Measurements from ENCODE around the gene ACYP1.

DNA sequence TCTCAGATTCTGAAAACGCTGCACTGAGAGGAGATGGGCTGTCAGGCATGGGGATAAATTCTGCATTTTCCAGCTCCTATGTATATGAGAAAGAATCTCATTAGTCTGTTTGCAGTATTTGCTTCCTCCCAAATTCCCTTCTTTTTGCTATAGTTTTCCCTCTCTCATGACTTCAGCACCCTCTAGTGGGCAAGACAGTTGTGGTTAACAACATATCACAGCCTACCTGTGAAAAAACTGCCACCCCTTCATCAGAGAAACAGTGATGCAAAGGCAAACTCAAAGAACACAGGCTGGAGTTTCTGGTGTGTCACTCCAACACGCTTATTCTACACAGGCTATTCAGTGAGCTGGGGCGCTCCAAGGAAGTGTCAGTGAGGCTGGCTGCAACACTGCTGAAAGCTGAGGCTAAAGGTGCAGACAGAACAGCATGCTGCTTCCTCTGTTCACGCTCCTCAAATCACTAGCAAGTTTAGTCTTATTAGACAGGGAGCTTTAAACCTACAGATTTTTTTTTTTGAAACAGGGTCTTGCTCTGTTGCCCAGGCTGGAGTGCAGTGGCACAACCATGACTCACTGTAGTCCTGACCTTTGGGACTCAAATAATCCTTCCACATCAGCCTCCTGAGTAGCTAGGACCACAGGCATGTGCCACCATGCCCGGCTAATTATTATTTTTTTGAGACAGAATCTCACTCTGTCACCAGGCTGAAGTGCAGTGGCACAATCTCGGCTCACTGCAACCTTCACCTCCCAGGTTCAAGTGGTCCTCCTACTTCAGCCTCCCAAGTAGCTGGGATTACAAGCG, 24.9 kb upstream of the ACYP1 start:
- TF ChIP-seq POLR2A (IDR thresholded peaks at IDR 0.05; ENCODE audit: extremely low read depth, insufficient read length) = no peak
- TF ChIP-seq, protein P1, sequence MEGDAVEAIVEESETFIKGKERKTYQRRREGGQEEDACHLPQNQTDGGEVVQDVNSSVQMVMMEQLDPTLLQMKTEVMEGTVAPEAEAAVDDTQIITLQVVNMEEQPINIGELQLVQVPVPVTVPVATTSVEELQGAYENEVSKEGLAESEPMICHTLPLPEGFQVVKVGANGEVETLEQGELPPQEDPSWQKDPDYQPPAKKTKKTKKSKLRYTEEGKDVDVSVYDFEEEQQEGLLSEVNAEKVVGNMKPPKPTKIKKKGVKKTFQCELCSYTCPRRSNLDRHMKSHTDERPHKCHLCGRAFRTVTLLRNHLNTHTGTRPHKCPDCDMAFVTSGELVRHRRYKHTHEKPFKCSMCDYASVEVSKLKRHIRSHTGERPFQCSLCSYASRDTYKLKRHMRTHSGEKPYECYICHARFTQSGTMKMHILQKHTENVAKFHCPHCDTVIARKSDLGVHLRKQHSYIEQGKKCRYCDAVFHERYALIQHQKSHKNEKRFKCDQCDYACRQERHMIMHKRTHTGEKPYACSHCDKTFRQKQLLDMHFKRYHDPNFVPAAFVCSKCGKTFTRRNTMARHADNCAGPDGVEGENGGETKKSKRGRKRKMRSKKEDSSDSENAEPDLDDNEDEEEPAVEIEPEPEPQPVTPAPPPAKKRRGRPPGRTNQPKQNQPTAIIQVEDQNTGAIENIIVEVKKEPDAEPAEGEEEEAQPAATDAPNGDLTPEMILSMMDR (IDR thresholded peaks at IDR 0.05; ENCODE audit: low read depth, low read length) = peak; percentile 69
